ENCODE results near the gene MAP4K3. TPM values are rescaled to one million over a fixed set of nuclear protein-coding genes. Genes with fewer than 3 reads are reported as not detected.
"Not testable (repeated sequence)": the region's sequence is repeated elsewhere in the genome, so short reads cannot be mapped to it uniquely, and the experiment has no call there.

Gene MAP4K3
- total and polyA plus RNA-seq, 7 donors, result 8.0 to 96.8 (median 72.1) TPM

DNA sequence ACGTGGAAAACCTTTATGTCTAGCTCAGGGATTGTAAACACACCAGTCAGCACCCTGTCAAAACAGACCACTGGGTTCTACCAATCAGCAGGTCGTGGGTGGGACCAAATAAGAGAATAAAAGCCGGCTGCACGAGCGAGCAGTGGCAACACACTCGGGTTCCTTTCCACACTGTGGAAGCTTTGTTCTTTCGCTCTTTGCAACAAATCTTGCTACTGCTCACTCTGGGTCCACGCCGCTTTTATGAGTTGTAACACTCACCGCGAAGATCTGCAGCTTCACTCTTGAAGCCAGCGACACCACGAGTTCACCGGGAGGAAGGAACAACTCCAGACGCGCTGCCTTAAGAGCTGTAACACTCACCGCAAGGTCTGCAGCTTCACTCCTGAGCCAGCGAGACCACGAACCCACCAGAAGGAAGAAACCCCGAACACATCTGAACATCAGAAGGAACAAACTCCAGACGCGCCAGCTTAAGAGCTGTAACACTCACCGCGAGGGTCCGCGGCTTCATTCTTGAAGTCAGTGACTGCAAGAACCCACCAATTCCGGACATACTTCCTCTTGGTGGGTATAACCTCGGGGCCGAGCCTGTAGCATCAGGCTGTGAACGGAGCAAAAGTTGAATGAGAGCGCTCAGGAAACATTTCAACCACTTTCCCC, 192.0 kb downstream of the MAP4K3 start:
- TF ChIP-seq POLR2AphosphoS5 (IDR thresholded peaks at IDR 0.05), result peak in 1 of 4 donors; percentile 5
- DNase-seq; H3K4me3 ChIP-seq; H3K27ac ChIP-seq; H3K27me3 ChIP-seq; H3K4me1 ChIP-seq; intact Hi-C loops (cut with DNase I); H3K9me3 ChIP-seq: not testable (repeated sequence)
- peaks cover 0 to 15% (median 0%) of the 10 kb centered on the region in 4 donors for H3K36me3 ChIP-seq
- 72 to 91% methylated on average over 31 of the region's 31 CpGs for WGBS, 2 donors

GRCh38 chr2:39244241-39244862, 192.7 kb downstream of the MAP4K3 start:
- intact Hi-C loops (cut with DNase I); H3K9me3 ChIP-seq; H3K27ac ChIP-seq; DNase-seq; H3K27me3 ChIP-seq; H3K4me1 ChIP-seq; H3K36me3 ChIP-seq: not testable (repeated sequence)
- 89 to 95% methylated on average over 39 of the region's 39 CpGs for WGBS, 2 donors
- peak overlapping the region in 3 of 4 donors; percentile 25 to 38 (median 32) for H3K4me3 ChIP-seq

- H3K4me3 ChIP-seq, result peak within 1 kb of the TSS; percentile 10 to 38 (median 28)
- no peaks in the 10 kb centered on the region for H3K9me3 ChIP-seq
- no peaks in the 10 kb centered on the region for H3K27me3 ChIP-seq
- intact Hi-C loops (cut with DNase I), result no loop called here
- no peaks in the 10 kb centered on the region for H3K4me1 ChIP-seq
- DNase-seq, result no peak
- H3K36me3 ChIP-seq, result peaks cover 0 to 3% (median 0%) of the 10 kb centered on the region in 4 donors
- TF ChIP-seq POLR2A (IDR thresholded peaks at IDR 0.05), result no peak
- TF ChIP-seq, protein P1, sequence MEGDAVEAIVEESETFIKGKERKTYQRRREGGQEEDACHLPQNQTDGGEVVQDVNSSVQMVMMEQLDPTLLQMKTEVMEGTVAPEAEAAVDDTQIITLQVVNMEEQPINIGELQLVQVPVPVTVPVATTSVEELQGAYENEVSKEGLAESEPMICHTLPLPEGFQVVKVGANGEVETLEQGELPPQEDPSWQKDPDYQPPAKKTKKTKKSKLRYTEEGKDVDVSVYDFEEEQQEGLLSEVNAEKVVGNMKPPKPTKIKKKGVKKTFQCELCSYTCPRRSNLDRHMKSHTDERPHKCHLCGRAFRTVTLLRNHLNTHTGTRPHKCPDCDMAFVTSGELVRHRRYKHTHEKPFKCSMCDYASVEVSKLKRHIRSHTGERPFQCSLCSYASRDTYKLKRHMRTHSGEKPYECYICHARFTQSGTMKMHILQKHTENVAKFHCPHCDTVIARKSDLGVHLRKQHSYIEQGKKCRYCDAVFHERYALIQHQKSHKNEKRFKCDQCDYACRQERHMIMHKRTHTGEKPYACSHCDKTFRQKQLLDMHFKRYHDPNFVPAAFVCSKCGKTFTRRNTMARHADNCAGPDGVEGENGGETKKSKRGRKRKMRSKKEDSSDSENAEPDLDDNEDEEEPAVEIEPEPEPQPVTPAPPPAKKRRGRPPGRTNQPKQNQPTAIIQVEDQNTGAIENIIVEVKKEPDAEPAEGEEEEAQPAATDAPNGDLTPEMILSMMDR (IDR thresholded peaks at IDR 0.05), result no peak
- no peak for TF ChIP-seq EP300 (IDR thresholded peaks at IDR 0.05)
- TF ChIP-seq POLR2AphosphoS5 (IDR thresholded peaks at IDR 0.05), result no peak
- 61 to 71% methylated on average over 58 of the region's 58 CpGs for WGBS, 2 donors
- no peak within 1 kb of the TSS for H3K27ac ChIP-seq
Observed at GRCh38 chr2:39243469-39244123, 193.5 kb downstream of the MAP4K3 start, which contains the start of gene CDKL4. TSS of gene CDKL4 (minus strand) at chr2:39243970.

GRCh38 chr2:39241588-39241987, 195.5 kb downstream of the MAP4K3 start:
- no peaks in the 10 kb centered on the region for H3K4me1 ChIP-seq
- intact Hi-C loops (cut with DNase I), result no loop called here
- 85 to 86% methylated on average over 4 of the region's 4 CpGs for WGBS, 2 donors

DNA sequence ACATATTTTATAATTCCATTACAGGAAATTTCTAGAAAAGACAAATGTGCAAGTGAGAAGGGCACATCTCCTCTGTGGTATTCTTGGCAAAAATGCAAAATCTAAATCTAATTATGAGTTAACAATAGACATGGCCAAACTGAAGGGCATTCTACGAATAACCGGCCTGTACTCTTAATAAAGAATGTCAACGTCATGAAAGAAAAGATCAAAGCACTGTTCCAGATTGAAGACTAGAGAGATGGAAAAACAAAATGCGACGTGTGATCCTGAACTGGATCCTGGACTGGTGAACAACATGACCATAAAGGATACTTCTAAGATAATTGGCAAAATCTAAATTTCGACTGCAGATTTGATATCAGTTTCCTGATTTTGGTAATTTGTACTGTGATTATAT, 196.3 kb downstream of the MAP4K3 start:
- 85 to 93% methylated on average over 6 of the region's 6 CpGs for WGBS, 2 donors
- TF ChIP-seq POLR2AphosphoS5 (IDR thresholded peaks at IDR 0.05) (no peak), POLR2A (IDR thresholded peaks at IDR 0.05) (no peak), EP300 (IDR thresholded peaks at IDR 0.05) (no peak)
- TF ChIP-seq, protein P1 (IDR thresholded peaks at IDR 0.05), result no peak
- no peak for DNase-seq
- Histone ChIP-seq H3K9me3 (no peaks in the 10 kb centered on the region), H3K4me3 (no peak overlapping the region), H3K36me3 (no peaks in the 10 kb centered on the region), H3K27ac (no peak overlapping the region), H3K27me3 (no peaks in the 10 kb centered on the region), H3K4me1 (no peaks in the 10 kb centered on the region)
- intact Hi-C loops (cut with DNase I), result no loop called here

More at GRCh38 chr2:39241588-39241987, 195.5 kb downstream of the MAP4K3 start:
- Histone ChIP-seq H3K36me3 (no peaks in the 10 kb centered on the region), H3K27me3 (no peaks in the 10 kb centered on the region), H3K4me3 (no peak overlapping the region), H3K9me3 (no peaks in the 10 kb centered on the region), H3K27ac (no peak overlapping the region)
- DNase-seq, result no peak
- TF ChIP-seq EP300 (IDR thresholded peaks at IDR 0.05) (no peak), POLR2A (IDR thresholded peaks at IDR 0.05) (no peak), POLR2AphosphoS5 (IDR thresholded peaks at IDR 0.05) (no peak)
- TF ChIP-seq, protein P1 (IDR thresholded peaks at IDR 0.05), result no peak
